Stimulated activated CD4-positive, alpha-beta T cell treated with anti-CD3 and anti-CD28 coated beads, Interleukin-12 subunit alpha, Interleukin-12 subunit beta, amount 100 ng/mL, for 24 hours (primary cell): ENCODE measurements around the gene CD300E.
"Not testable (repeated sequence)": the region's sequence is repeated elsewhere in the genome, so short reads cannot be mapped to it uniquely, and the experiment has no call there.

ENCODE experiments used
- DNase-seq, 2 experiments: peaks; one replicate each; pipeline ENCODE4 v3.0.0-alpha.2; 2020; ENCODE audit warnings: low read depth in 2 of 2

The CD300E gene

DNA sequence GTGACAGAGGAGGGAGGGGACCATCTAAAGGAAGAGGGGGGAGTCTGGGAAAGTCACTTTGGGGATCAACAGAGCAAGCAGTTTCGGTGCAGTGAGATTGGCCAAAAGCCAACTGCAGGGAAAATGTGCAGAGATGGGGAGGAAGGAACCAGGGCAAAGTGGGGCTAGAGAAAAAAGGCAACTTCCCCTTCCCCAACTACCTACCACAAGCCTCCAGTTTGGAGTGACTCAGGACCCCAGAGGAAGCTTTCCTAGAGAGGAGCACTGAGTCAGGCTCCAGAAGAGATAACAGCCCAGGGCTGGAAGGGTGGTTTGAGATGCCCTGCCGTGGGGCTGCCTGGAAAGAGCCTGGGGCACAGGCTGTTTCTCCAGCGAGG lies 24.5 kb downstream of the CD300E start:
- DNase-seq: no peak

DNA sequence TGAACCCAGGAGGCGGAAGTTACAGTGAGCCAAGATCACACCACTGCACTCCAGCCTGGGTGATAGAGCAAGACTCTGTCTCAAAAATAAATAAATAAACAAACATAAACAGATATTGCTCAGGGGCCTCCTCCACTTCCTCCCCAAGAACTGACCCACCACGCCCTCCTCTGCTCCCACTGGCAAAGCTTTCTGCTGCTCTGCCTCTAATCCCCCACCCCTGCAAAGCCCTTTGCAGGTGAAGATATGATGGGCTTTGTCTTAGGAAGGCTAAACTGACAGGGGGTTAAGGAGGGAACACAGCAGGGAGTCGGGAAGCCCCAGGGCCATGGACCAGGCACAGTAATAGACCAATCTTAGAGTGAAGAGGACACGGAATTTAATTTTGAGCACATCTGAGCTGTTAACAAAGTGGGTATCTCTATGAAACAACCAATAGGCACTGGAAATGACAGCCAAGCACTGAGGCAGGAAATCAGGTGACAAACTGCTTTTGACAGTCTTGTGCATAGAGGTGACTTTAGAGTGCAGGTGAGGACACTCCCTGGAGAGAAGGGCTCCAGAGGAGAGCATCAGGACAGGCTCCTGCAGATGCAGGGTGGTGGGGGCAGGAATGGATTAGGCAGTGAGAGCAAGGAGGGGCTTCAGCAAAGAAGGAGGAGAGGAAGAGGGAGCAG lies 25.1 kb downstream of the CD300E start:
- no peak for DNase-seq

DNA sequence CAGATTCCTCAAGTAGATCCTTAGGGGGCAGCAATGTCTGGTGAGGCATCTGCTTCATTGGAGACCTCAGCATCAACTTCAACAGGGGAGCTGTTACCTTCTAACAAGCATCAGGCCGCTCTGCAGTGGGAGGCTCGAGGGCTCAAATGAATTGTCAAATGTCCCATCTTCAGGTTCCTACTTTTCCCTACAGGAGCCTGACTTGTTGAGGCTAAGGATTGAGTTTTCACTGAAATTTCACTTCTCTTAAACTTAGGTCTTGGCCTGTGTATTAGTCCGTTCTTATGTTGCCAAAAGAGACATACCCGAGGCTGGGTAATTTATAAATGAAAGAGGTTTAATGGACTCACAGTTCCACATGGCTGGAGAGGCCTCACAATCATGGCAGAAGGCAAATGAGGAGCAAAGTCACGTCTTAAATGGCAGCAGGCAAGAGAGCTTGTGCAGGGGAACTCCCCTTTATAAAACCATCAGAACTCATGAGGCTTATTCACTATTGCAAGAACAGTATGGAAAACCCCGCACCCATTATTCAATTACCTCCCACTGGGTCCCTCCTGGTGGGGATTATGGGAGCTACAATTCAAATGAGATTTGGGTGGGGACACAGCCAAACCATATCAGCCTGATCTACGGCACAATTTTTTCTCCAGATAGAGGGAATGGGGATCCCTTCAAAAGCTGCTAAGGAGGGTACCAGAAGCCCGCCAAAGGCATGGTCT lies 26.3 kb downstream of the CD300E start:
- DNase-seq: no peak

DNA sequence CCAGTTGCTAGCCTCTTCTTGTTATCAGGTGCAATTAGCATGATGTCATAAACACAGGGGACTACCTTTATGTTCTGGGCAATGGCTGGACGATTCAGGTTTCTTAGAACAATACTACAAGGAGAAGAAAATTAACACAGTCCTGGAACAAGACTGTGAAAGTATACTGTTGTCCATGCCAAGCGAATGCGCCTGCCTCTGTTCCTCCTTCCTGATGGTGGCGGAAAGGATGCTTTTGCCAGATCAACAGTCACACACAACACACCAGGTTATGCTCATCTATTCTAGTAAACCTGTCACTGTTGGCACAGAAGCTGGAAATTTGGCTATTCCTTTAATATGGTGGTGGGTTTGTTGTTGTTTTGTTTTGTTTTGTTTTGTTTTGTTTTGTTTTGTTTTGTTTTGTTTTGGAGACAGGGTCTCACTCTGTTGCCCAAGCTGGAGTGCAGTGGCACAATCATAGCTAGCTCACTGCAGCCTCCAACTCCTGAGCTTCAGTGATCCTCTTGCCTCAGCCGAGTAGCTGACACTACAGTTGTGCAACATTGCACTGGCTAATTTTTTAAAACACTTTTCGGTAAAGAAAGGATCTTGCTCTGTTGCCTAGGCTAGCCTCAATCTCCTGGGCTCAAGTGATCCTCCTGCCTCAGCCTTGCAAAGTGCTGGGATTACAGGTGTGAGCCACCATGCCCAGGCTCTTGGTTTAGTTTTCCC lies 28.3 kb downstream of the CD300E start:
- no peak for DNase-seq

DNA sequence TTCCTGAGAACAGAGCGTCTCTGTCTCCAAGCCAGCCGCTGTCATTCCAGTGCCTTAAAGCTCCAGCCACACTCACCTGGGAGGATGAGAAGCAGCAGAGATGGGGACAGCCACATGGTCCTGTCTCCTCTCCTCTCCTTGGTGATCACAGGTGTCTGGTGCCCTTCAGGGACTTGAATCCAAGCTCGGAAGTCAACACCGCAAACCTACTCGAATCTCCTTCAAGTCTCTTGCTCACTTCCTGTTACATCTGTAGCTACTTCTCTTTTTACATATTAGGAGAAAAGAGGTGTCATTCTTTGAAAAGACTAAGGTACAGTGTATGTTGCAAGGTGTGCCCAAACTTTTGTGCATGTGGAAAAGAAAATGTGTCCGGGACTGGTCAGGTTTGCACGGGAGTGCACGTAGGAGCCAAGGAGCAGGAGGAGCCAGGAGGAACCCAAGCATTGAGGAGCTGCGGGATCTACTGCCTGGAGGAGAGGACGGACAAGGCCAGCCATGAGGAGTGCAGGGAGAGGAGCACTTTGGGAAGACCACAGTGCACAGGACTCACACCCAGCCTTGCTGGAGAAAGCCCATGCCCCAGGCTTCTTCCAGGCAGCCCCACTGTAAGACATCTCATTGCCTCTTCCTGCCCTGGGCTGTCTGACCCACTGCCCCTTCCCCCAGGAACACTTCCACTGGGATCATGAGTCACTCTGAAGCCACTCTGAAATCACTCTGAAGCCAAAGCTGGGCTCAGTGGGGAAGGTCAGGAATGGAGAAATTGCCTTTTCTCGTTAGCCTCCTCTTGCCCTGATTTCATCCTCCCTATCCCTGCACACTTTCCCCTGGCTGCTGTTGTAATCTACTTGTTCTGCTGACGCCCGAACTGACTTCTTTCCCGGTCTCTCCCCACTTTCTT lies 31.2 kb downstream of the CD300E start, which contains the start of gene CD300LD:
Gene CD300LD, minus strand, starts transcription at position 197 of the 904 bp plus-strand sequence. Its CDS starts 81 bp downstream, at position 116.
- DNase-seq: no peak

DNA sequence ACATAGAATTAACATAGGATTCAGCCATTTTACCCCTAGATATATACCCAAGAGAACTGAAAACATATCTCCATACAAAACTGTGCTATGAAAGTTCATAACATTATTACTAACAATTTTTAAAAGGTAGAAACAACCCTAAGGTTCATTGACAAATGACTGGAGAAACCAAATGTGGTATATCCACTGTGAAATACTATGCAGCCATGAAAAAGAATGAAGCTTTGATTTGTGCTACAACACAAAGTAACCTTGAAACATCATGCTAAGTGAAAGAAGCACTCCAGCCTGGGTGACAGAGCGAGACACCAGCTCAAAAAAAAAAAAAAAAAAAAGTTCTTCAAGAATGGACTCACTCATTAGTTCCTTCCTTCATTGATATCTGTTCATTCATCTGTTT lies 32.0 kb downstream of the CD300E start:
- DNase-seq: no peak

DNA sequence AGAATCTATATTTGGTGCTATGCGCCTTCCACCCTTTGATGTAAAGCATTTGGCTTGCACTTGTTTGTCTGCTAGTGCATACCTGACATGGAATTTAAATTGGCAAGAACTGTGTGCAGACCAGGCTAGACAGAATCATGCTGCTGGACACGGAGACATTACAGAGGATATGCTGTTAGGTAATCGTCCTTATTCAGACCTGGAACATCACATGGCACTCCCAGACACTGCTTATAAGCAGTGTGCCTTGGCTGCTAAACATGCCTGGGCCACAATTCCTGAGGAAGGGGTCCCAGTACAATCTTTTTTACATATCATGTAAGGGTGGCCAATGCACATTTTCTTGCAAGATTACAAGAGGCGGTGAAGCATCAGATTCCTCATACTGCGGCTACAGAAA lies 37.8 kb downstream of the CD300E start:
- DNase-seq: no peak

DNA sequence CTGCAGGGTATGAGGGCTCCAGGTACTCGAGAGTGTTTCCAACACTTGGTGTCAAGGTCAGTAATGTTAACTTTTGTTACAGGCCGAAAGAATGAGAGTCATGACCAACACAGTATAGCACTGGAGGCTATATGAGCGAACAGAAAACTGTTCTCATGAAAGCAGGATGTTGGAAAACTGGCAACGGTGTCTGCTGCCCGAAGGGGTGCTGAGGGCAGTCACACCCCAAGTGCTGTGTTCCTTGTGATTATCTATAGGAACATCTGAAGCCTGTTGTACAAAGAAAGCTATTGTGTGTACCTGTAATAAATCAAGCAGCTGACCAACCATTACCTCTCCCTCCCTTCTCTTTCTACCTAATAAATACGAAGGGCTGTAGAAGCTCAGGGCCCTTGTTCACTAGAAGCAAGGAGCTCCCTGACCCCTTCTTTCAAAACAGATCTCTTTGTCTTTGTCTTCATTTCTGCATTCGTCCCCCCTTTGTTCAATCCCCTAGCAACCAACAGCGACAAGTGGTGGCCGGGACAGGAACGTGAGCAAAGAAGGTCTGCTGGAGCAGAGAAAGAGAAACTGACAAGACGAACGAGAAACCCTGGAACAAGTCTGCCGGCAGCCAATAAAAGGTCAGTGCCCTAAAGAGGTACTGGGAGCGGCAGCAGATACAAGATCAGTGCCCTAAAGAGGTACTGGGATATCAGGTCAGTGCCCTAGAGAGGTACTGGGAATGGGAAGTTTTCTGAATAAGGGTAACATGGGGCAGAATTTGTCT lies 39.1 kb downstream of the CD300E start:
- DNase-seq: no peak

DNA sequence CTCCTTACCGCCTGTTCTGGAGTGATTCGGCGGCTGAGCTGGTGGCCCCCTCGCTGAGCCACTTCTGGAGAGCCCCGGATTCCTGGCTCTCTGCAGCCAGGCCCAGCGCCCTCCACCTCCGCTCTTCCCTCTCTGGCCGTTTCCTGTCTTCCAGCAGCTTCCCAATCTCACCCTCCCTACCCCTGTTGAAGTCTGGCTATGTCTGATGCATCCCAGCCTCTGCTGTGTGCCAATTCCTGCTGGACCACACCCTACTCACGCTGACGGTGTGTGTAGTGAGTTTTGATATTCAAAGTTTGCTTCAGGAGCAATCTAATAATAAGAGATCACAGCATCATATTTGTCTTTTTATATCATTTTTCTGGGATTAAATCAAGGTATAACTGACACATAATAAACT lies 40.9 kb downstream of the CD300E start:
- no peak for DNase-seq

DNA sequence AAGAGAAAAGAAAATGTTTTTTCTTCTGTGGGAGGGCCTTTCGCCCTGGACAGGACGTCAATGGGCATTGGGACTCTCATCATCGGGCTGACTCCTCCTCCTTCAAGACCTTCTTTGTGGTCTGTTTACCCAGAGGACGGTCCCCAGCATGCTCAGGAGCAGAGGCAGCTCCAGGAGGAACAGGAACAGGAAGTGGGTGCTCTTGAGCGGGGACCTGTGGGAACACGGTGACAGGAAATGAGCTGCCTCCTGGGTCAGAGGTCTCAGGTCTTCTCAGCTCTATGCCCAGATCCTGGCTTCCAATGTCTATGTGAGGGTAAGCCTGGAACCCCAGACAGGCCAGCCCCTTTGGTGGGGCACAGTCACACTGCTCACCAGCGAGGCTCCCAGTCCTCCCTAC lies 43.6 kb downstream of the CD300E start:
- DNase-seq: no peak

DNA sequence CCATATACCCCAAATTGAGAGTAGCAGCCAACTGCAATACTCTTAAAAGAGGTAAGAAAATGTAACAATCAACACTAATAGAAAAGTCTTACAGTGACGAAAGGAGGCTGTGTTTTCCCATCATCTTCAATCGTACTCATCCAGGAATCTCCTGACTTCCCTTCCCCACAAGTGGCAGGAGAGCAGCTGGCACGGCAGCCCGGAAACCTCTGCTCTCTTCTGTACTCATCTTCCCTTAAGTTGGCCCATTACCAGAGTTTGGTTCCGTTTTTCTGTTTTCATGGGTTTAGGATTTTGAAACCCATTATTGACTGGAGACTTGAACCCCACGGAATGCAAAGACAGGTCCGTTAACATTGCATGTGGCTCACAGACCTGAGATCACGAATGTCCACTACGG lies 44.6 kb downstream of the CD300E start:
- DNase-seq: no peak

DNA sequence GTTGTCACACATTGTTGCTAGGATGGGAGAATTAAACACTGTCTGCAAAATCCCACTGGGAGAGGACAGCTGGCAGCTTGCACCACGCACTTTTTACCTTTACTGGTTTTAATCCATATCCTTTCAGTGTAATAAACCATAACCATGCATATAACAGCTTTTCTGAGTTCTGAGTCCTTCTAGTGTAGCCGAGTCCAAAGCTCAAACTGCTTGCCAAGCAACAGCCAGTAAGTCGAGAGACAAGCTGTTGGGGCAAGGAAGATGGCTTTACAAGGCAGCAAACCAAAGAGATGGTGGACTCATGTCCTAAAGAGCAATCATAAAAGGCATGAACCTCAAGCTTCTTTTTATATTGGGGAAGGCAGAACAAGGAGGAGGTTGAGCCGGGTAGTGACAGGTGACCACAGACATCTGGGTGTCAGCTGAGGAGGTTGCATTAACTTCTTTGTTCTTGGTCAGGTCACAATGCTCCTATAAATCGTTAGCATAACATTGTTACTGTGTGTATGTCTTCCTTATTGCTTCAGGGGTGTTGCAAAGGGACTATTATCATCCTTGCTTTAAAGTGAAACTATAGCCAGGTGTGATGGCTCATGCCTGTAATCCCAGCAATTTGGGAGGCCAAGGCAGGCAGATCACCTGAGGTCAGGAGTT lies 48.9 kb downstream of the CD300E start:
- no peak for DNase-seq

DNA sequence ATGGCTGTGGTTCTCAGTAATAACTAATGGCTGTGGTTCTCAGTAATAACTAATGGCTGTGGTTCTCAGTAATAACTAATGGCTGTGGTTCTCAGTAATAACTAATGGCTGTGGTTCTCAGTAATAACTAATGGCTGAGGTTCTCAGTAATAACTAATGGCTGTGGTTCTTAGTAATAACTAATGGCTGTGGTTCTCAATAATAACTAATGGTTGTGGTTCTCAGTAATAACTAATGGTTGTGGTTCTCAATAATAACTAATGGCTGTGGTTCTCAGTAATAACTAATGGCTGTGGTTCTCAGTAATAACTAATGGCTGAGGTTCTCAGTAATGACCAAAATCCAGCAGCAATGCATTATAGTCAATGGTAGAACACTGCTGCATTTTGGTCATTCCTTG lies 49.9 kb downstream of the CD300E start:
- DNase-seq: not testable (repeated sequence)

DNA sequence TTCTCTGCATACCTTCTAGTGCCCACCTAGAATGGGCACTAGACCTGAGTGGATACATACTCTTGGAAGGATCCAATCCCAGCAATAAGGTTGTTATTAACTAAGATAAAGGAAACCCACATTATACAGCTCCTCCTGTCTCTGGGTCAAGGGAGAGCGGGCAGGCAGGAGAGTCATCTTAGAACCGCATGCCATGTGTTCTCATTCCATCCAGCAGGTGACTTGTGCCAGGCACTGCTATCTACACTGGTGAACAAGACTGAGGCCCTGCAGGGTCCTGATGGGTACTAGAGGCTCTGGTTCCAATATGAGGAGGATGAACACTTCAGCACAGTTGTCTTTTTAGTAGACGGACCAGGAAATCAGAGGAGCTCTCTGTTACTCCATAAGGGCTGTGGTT lies 50.4 kb downstream of the CD300E start:
- DNase-seq: no peak

DNA sequence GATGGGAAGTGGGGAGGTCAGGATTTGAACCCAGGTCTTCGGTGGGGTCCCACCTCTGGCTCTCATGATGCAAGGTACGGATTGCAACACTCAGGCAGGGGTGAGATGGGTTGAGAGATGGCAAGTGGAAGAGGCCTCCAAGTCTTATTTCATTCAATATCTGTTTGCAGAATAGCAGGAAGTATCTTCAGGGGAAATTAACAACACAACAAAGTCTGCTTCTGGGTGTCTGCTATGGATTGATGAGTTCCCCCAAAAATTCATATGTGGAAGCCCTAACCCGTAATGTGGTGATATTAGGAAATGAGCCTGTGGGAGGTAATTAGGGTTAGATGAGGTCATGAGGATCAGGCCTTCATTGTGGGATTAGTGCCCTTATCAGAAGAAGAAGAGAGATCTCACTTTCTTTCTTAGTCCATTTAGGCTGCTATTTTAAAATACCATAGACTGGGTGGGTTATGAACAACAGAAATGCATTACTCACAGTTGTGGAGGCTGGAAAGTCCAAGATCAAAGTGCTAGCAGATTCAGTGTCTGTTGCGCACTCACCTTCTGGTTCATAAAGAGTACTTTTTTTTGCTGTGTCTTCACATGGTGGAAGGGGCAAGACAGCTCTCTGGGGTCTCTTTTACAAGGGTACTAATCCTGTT lies 51.8 kb downstream of the CD300E start:
- no peak for DNase-seq

DNA sequence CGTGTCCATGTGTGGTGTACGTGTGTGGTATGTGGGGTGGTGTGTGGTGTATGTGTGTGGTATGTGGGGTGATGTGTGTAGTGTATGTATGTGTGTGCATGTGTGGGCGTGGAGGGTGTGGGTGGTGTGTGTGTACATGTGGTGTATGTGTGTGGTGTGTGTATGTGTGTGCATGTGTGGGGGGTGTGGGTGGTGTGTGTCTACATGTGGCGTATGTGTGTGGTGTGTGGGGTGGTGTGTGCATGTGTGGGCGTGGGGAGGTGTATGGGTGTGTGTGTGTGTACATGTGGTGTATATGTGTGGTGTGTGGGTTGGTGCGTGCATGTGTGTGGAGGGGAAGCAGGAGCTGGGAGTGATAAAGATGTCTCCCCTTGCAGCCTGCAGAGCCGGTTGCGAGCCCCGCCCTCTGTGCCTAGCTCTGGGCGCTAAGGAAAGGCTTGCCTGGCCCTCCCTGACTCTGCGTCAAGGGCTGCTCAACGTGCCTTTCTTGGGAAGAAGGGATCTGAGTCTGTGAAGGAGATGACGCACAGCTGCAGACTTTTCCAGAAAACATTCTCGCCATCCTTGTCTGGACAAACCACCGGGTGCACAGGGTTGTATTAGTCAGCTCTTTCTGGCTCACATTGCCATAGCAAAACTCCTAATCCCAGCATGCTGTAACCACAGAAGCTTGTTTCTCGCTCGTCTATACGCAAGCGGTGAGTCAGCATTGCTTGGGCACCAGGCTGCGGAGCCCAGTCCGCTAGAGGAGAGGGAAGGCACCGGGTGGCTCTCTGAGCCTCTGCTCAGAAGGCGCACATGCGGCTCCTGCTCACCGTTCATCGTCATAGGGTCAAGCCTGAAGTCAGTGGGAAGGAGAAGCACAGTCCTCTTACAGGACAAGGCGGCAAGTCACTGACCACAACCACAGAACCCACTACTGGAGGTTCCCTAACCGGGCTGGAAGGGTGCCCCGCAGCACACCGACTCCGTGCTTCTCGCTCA lies 54.2 kb downstream of the CD300E start:
- DNase-seq: peak in 1 of 2 experiments; percentile 15

DNA sequence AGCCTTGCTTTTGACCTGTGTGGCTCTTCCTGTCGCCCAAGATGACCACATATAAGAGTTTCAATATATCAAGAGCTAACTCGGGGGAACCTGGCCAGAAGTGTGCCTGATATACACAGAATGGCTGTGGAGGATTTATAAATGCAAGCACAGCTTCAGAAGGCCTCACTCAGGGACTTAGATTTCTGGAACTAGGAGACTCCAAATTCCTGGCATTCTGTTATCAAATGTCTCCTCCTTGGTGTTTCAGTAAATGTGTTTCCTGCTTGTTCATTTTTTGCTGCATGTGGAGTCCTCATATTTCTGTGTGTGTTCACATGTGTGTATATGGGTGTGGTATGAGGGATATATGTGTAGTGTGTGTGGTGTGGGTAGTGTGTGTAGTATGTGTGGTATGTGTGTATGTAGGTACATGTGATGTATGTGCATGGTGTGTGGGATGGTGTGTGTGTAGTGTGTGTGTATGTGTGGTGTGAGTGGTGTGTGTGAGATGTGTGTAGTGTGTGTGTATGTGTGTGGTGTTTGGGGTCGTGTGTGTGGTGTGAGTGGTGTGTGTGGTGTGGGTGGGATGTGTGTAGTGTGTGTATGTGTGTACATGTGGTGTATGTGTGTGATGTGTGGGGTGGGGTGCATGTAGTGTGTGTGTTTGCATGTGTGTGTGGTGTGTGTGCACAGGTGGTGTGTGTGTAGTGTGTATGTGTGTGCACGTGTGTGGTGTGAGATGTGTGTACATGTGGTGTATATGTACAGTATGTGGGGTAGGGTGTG lies 55.2 kb downstream of the CD300E start:
- no peak for DNase-seq

DNA sequence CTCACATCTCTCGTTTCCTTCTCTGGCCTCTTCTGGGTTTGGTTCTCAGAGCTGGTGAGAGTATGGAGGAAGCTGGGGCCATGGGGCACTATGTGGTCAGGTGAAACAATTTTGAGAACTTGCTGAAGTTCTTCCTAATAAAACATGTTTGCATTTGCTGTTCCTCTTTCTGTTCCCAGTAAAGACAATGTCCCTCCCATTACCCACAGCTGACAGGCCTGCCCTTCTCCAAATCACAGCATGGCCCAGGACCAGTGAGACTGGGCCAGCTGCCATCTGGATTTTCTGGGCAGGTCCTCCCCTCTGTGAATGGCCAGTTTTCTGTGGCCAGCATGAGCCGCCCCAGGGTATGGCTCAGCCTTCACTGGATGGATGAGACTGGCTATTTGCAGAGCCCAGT lies 56.1 kb downstream of the CD300E start, which contains the start of gene CD300H:
Gene CD300H, minus strand, starts transcription at position 113 of the 400 bp plus-strand sequence.
- DNase-seq: no peak
